Measurements from ENCODE around the gene OR2W1.

OR2W1 gene

DNA sequence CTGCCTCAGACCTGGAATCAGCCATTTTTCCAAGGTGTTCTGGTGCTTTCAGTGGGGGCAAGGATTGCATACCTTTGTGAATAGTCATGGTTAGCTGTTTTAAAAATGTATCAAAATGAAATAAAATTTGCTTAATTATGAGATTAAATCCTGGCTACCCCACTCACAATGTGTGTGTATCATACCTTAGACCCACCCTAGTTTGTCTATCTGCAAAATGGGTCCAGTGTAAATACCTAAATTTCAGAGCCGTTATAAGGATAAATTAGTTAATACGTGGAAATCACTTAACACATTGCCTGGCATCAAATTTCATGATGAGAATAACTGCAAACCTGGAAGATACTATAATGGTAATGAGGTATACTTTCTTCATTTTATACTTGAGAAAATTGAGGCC is 36.9 kb downstream of the OR2W1 start:
- TF ChIP-seq, protein P1, sequence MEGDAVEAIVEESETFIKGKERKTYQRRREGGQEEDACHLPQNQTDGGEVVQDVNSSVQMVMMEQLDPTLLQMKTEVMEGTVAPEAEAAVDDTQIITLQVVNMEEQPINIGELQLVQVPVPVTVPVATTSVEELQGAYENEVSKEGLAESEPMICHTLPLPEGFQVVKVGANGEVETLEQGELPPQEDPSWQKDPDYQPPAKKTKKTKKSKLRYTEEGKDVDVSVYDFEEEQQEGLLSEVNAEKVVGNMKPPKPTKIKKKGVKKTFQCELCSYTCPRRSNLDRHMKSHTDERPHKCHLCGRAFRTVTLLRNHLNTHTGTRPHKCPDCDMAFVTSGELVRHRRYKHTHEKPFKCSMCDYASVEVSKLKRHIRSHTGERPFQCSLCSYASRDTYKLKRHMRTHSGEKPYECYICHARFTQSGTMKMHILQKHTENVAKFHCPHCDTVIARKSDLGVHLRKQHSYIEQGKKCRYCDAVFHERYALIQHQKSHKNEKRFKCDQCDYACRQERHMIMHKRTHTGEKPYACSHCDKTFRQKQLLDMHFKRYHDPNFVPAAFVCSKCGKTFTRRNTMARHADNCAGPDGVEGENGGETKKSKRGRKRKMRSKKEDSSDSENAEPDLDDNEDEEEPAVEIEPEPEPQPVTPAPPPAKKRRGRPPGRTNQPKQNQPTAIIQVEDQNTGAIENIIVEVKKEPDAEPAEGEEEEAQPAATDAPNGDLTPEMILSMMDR (IDR thresholded peaks at IDR 0.05; ENCODE audit: poor library complexity, severe bottlenecking) = no peak
- no peak overlapping the region for H3K27ac ChIP-seq (ENCODE audit: poor library complexity, severe bottlenecking)
- peaks cover 2% of the 10 kb centered on the region; the same call in 1 of the 2 replicates for H3K36me3 ChIP-seq (ENCODE audit: low read depth)
- no peak overlapping the region for H3K4me3 ChIP-seq (ENCODE audit: severe bottlenecking)
- no peak for ATAC-seq (ENCODE audit: low read depth)
- no peaks in the 10 kb centered on the region for H3K27me3 ChIP-seq (ENCODE audit: insufficient read depth, poor library complexity, severe bottlenecking)
- DNase-seq (ENCODE audit: low spot score) = no peak
- peaks cover 7% of the 10 kb centered on the region for H3K4me1 ChIP-seq (ENCODE audit: insufficient read depth, poor library complexity, severe bottlenecking)
- H3K9me3 ChIP-seq (ENCODE audit: severe bottlenecking) = no peaks in the 10 kb centered on the region

DNA sequence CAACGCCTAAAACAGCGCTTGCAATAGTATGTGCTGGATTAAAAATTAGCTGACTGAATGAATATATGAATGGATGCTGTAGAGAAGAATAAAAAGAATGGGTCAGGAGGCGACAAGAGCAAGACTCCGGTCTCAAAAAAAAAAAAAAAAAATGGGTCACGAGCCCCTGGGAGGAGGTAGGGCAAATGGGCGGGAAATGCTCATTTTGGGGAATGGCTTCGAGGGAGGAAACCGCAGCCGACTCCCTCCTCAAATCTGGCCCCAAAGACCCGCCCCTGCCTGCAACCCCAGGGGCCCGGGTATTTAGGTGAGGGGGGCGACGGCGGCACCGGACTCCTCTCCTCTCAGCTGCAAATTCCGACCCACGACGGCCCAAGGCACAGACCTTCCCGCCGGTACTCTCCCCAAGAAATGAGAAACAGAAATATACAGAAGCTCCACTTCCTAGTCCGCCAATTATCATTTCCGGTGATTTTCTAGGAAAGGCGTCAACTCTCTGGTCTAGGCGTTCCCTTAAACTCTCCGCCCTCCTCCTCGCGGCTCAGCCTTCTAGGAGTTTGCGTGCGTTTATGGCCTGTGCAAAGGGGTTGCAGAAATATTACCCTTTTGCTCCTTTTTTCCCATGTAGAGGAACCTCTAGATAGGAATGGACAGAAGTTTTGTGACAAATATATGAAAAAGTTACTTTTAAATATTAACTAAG is 39.6 kb downstream of the OR2W1 start, which contains the start of gene ZNF311:
ZNF311 (minus strand) TSS at position 133 of the 703 bp plus-strand sequence. CDS start 1,361 bp downstream, outside the sequence.
- DNase-seq (ENCODE audit: low spot score) (no peak), ATAC-seq (ENCODE audit: low read depth) (peak; percentile 100)
- H3K4me3 ChIP-seq (ENCODE audit: severe bottlenecking) = peak within 1 kb of the TSS; percentile 71
- no peaks in the 10 kb centered on the region for H3K27me3 ChIP-seq (ENCODE audit: insufficient read depth, poor library complexity, severe bottlenecking)
- TF ChIP-seq, protein P1 (IDR thresholded peaks at IDR 0.05; ENCODE audit: poor library complexity, severe bottlenecking) = no peak
- peak within 1 kb of the TSS; percentile 45 for H3K27ac ChIP-seq (ENCODE audit: poor library complexity, severe bottlenecking)
- no peaks in the 10 kb centered on the region for H3K9me3 ChIP-seq (ENCODE audit: severe bottlenecking)
- H3K36me3 ChIP-seq (ENCODE audit: low read depth) = peaks cover 15% of the 10 kb centered on the region
- peaks cover 7% of the 10 kb centered on the region for H3K4me1 ChIP-seq (ENCODE audit: insufficient read depth, poor library complexity, severe bottlenecking)

DNA sequence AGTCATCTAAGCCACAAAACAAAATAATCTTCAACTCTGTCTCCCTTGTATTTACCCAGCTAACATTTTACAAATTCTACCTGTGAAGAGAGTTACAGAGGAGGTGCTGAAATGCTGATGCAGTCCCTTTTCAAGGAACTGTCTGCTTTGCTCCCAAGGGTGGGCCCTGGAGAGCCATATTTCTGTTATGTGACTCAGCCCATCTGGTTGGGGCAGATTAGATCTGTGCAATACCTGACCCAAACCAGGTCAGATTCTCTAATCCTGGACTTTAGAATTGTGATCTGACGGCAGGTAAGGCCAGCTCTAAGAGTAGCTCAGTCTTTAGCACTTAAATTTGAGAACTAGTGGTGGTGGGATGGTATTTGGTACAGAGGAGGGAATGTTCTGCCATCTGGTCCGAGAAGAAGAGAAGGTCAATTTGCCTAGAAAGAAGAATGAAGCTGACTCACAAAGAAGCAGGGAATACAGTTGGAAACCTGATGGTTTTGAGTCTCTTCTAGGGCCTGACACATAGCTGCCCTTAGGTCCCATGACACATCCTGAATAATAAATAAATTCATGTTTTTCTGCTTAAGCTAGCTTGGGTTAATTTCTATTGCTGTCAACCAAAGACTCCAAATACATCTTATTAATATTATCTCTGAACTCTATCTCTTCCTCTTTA is 48.0 kb downstream of the OR2W1 start:
- Histone ChIP-seq H3K4me1 (ENCODE audit: insufficient read depth, poor library complexity, severe bottlenecking) (no peaks in the 10 kb centered on the region), H3K27ac (ENCODE audit: poor library complexity, severe bottlenecking) (no peak overlapping the region), H3K36me3 (ENCODE audit: low read depth) (peaks cover 7% of the 10 kb centered on the region), H3K4me3 (ENCODE audit: severe bottlenecking) (no peak overlapping the region), H3K9me3 (ENCODE audit: severe bottlenecking) (no peaks in the 10 kb centered on the region), H3K27me3 (ENCODE audit: insufficient read depth, poor library complexity, severe bottlenecking) (no peaks in the 10 kb centered on the region)
- DNase-seq (ENCODE audit: low spot score) (no peak), ATAC-seq (ENCODE audit: low read depth) (no peak)
- TF ChIP-seq, protein P1 (IDR thresholded peaks at IDR 0.05; ENCODE audit: poor library complexity, severe bottlenecking) = no peak

DNA sequence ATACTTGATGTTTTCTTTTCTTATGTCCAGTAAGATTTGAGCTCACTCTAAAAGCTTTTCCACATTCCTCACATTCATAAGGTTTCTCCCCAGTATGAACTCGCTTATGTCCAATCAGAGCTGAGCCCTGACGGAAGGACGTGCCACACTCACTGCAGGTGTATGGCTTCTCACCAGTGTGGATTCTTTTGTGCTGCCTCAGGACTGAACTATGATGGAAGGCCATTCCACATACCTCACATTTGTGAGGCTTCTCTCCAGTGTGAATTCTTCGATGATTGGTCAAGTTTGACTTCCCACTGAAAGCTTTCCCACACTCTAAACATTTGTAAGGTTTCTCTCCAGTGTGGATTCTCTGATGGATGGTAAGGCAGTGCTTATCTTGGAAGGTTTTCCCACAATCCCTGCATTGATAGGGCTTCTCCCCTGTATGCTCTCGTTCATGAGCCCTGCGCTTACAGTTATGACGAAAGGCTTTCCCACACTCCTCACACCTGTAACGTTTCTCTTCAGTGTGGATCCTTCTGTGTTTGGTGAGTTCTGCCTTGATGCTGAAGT is 49.8 kb downstream of the OR2W1 start:
- TF ChIP-seq, protein P1 (IDR thresholded peaks at IDR 0.05; ENCODE audit: poor library complexity, severe bottlenecking) = no peak
- Histone ChIP-seq H3K27ac (ENCODE audit: poor library complexity, severe bottlenecking) (no peak overlapping the region), H3K4me1 (ENCODE audit: insufficient read depth, poor library complexity, severe bottlenecking) (no peaks in the 10 kb centered on the region), H3K9me3 (ENCODE audit: severe bottlenecking) (no peaks in the 10 kb centered on the region), H3K4me3 (ENCODE audit: severe bottlenecking) (no peak overlapping the region), H3K36me3 (ENCODE audit: low read depth) (no peaks in the 10 kb centered on the region; the same call in none of the 2 replicates), H3K27me3 (ENCODE audit: insufficient read depth, poor library complexity, severe bottlenecking) (no peaks in the 10 kb centered on the region)
- DNase-seq (ENCODE audit: low spot score) (no peak), ATAC-seq (ENCODE audit: low read depth) (no peak)
